NCI-H2196 treated with DMSO at 0.1 percent for 48 hours (cell line): ENCODE results near the gene HDAC6.
"Not testable (repeated sequence)": the region's sequence is repeated elsewhere in the genome, so short reads cannot be mapped to it uniquely, and the experiment has no call there.

Experiments
- DNase-seq: peaks from one replicate; lab custom pipeline; 2025; ENCODE audit not compliant: unreplicated experiment; lab: John Stamatoyannopoulos, UW

Gene HDAC6

DNA sequence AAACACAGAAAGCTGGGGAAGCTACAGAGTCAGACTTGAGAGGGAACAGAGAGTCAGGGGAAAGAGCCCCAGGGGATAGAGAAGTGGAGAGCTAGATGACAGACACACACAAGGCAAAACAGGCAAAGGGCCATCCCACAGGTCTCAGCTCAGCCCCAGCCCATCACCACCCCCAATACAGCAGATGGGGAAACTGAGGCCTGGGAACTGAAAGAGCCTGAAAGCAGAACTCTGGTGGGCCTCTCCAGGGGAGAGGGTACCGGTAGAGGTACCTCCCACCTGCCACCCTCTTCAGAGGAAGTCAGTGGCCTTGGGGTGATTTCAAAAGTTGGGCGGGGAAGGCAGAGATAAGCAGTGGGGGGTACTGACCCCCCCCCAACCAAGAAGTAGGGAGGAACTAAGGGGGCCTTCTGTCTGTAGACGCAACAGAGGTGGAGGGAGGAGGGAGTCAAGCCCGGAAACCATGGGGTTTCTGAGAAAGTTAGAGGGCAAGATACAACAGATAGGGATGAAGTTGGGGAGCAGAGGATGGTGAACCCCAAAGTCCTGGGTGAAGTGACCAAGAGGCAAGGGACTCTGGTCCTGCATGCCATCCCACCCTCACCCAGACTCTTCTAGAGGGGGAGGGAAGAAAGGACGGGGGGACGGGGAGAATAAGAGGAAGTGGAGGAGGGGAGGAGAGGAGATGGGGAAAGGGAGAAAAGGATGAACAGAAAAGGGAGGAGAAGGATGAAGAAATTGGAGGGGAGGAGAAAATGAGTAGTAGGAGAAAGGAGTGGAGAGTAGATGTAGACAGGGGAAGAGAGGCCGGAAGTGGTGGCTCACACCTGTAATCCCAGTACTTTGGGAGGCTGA is 12.3 kb upstream of the HDAC6 start:
- no peak for DNase-seq

DNA sequence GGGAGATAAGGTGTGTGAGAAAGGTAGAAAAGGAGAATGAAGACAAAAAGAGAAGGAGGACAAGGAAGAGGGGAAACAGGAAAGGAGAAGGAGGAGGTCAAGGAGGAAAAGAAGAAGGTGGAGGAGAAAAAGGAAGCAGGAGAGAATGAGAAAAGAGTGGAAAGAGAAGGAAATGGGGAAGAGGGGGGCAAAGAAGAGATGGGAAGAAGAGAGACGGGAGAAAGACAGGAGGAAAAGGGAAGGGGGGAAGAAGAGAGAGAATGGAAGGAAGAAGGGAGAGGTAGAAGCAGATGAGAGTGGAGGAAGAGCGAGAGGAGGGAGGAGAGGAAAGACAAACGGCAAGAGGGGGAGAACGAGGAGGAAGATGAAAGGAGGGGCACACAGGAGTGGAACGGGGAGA is 11.4 kb upstream of the HDAC6 start:
- DNase-seq, result no peak

DNA sequence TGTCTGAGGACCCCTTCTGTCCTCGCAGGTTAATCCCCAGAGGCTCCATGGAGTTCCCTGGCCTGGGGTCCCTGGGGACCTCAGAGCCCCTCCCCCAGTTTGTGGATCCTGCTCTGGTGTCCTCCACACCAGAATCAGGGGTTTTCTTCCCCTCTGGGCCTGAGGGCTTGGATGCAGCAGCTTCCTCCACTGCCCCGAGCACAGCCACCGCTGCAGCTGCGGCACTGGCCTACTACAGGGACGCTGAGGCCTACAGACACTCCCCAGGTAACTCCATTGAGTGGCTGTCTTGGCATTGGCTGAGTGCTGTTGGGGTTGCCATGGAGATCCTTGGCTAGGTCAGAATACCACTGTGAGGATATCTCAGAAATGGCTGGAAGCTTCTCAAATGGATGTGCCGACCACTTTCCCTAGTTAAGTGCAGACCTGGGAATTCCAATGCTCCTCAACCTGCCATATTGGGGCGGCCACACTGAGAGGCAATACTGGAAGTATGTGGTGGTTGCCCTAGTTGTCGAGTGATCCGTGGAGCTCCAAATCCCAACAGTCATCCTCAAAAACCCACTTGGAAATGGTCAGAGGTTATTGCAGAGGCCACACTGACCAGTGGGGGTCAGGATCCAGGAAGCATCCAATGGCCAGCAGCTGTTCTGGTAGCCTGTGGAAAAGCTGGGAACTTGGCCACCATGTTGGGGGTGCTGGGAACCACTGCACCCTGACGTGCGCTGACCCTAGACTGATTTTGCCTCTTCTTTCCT is 10.6 kb upstream of the HDAC6 start:
- DNase-seq, result no peak

- no peak for DNase-seq
These were observed 9.6 kb upstream of the HDAC6 start for GRCh38 chrX:48792219-48792618.

GRCh38 chrX:48793935-48794334 is 7.9 kb upstream of the HDAC6 start:
- no peak for DNase-seq

GRCh38 chrX:48794340-48794910 is 7.4 kb upstream of the HDAC6 start:
- no peak for DNase-seq

DNA sequence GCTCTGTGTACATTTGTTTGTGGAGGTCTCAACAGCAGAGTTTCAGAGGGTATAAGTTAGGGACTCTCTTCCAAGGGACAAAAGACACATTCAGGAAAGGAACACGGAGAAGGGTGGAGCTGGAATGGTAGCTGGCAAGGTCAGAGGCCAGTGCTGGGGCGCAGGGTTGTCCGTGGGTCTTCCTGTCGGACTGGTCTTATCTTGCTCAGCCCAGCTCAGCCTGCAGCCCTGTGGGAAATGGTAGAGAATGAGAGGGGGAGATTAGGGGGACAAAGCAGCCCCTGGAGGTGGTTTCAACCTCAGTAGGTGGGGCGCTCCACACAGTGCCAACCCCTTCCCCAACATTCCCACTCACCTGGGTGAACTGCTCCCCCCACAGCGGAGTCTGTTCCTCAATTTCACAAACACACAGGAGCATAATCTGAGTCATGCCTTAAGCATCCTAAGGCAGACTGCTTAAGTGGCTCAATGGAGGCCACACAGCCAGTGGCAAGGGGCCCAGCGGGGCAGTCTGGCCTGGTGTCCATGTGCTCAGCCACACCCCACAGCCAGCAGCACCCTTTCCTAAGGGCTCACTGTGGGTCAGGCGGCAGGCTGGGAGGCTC is 6.9 kb upstream of the HDAC6 start:
- no peak for DNase-seq

DNA sequence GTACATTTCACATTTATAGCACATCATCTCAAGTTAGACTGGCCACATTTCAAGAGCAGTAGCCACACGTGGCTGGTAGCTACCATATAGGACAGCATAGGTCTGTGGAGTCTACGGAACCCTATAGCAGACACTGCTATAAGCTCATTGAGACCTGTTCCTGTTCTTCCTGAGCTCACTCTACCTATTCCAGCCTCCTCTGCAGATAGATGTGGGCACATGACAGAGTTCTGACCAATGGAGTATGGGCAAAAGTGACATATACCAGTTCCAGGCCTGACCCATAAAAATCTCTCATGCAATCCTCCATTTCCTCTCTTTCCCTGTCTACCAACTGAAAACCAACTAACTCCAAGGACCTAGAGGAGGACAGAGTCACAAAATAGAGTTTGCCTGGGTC is 3.5 kb upstream of the HDAC6 start:
- no peak for DNase-seq

- no peak for DNase-seq
These were observed 1.1 kb upstream of the HDAC6 start for GRCh38 chrX:48800574-48801279.

GRCh38 chrX:48802089-48802904 is 430 bp downstream of the HDAC6 start:
- DNase-seq, result peak; percentile 76

GRCh38 chrX:48802905-48803200 is 986 bp downstream of the HDAC6 start:
- no peak for DNase-seq

DNA sequence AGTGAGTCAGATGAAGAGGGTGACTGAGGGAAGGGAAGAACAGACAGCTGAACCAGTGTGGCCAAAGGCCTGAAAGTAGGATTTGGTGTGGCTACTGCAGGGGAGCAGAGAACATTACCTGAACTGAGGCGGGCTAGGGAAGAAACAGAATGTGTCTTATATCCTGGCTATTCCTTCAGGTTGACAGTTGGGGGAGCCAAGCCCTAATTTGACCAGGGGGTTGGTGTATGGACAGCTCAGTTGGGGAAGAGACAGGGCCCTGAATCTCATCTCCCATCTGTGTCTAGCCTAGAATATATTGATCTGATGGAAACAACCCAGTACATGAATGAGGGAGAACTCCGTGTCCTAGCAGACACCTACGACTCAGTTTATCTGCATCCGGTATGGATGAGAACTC is 4.2 kb downstream of the HDAC6 start:
- no peak for DNase-seq

- no peak for DNase-seq
These were observed 11.8 kb downstream of the HDAC6 start for GRCh38 chrX:48813644-48814043.

- DNase-seq, result no peak
These were observed 12.9 kb downstream of the HDAC6 start for GRCh38 chrX:48814722-48815121.

GRCh38 chrX:48815266-48815665 is 13.4 kb downstream of the HDAC6 start:
- DNase-seq, result no peak

GRCh38 chrX:48816014-48816810 is 14.3 kb downstream of the HDAC6 start:
- DNase-seq, result no peak

- DNase-seq, result no peak
These were observed 16.2 kb downstream of the HDAC6 start for GRCh38 chrX:48818098-48818497.

- DNase-seq, result no peak
These were observed 17.0 kb downstream of the HDAC6 start for GRCh38 chrX:48818866-48819265.

DNA sequence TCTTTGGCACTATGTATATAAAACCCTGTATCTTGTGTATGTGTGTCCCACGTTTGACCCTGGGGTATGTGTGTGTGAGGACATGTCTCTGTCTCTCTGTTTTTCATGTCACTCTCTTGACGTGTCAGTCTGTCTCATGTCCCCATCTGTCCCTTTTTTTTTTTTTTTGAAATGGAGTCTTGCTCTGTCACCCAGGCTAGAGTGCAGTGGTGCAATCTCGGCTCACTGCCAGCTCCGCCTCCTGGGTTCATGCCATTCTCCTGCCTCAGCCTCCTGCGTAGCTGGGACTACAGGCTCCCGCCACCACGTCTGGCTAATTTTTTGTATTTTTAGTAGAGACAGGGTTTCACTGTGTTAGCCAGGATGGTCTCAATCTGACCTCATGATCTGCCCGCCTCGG is 17.5 kb downstream of the HDAC6 start:
- DNase-seq, result not testable (repeated sequence)

DNA sequence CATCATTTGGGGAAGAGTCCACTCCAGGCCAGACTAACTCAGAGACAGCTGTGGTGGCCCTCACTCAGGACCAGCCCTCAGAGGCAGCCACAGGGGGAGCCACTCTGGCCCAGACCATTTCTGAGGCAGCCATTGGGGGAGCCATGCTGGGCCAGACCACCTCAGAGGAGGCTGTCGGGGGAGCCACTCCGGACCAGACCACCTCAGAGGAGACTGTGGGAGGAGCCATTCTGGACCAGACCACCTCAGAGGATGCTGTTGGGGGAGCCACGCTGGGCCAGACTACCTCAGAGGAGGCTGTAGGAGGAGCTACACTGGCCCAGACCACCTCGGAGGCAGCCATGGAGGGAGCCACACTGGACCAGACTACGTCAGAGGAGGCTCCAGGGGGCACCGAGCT is 21.2 kb downstream of the HDAC6 start:
- no peak for DNase-seq
